OCI-LY7 (cell line): ENCODE data around the gene ADD1. TPM values are rescaled to one million over a fixed set of nuclear protein-coding genes. Genes with fewer than 3 reads are reported as not detected.

Experiments used
- BruUV-seq: library from RNA; stranded (reverse); fragments of 400-500 nt; replicated peaks from 2 replicates; lab custom pipeline; 2021; lab: Mats Ljungman, UMichigan
- CTCF ChIA-PET: fragments of 300-600 bp; sonication (Branson Sonifier 250); formaldehyde crosslinking; loops from one replicate; lab custom pipeline; 2022; ENCODE audit warnings: antibody characterized with exemption; ENCODE audit not compliant: unreplicated experiment; lab: Charles Lee
- POLR2A ChIA-PET: fragments of 300-600 bp; sonication (Branson Sonifier 250); formaldehyde crosslinking; loops from one replicate; lab custom pipeline; 2022; ENCODE audit warnings: antibody characterized with exemption; lab: Charles Lee
- DNase-seq: peaks from one replicate; pipeline ENCODE4 v3.0.0-alpha.2; 2015; ENCODE audit warnings: low spot score
- H2AFZ ChIP-seq: fragments of 200-600 bp; sonication (generic), shearing (Covaris generic); 2 replicates; pipeline ENCODE4 v1.6.1; 2014; ENCODE audit warnings: mild to moderate bottlenecking, antibody characterized with exemption, low read length, moderate library complexity
- H3K27ac ChIP-seq: fragments of 200-600 bp; sonication (generic); 2 replicates; pipeline ENCODE4 v1.5.1; 2014; ENCODE audit warnings: mixed run types, low read depth, mild to moderate bottlenecking, moderate library complexity, low read length, inconsistent platforms; ENCODE audit not compliant: poor library complexity, severe bottlenecking
- H3K36me3 ChIP-seq: fragments of 200-600 bp; sonication (generic); 2 replicates; pipeline ENCODE4 v1.6.1; 2014; ENCODE audit warnings: mild to moderate bottlenecking, antibody characterized with exemption, low read length, moderate library complexity, mixed read lengths; ENCODE audit not compliant: insufficient read depth
- H3K4me1 ChIP-seq: fragments of 200-600 bp; sonication (generic); 2 replicates; pipeline ENCODE4 v1.5.1; 2014; ENCODE audit warnings: mild to moderate bottlenecking, low read length; ENCODE audit not compliant: insufficient read depth, poor library complexity, severe bottlenecking
- H3K4me2 ChIP-seq: fragments of 200-600 bp; sonication (generic); 2 replicates; pipeline ENCODE4 v1.6.1; 2014; ENCODE audit warnings: mild to moderate bottlenecking, low read length
- H3K4me3 ChIP-seq: fragments of 200-600 bp; sonication (generic); 2 replicates; pipeline ENCODE4 v1.5.1; 2014; ENCODE audit warnings: mild to moderate bottlenecking, low read depth, low read length; ENCODE audit not compliant: poor library complexity, severe bottlenecking
- H3K79me2 ChIP-seq: fragments of 200-600 bp; sonication (generic); 2 replicates; pipeline ENCODE4 v1.6.1; 2016; ENCODE audit warnings: low read depth, mild to moderate bottlenecking, low read length, moderate library complexity, mixed read lengths; ENCODE audit not compliant: insufficient read depth
- H3K9me2 ChIP-seq: fragments of 200-600 bp; sonication (generic); 2 replicates; pipeline ENCODE4 v1.6.1; 2016; ENCODE audit warnings: mild to moderate bottlenecking, low read length, mixed read lengths; ENCODE audit not compliant: insufficient read depth
- H3K9me3 ChIP-seq: fragments of 200-600 bp; sonication (generic); 2 replicates; pipeline ENCODE4 v1.6.1; 2014; ENCODE audit warnings: mild to moderate bottlenecking, mixed run types, low read length, mixed read lengths
- H4K20me1 ChIP-seq: fragments of 200-600 bp; sonication (generic); 2 replicates; pipeline ENCODE4 v1.6.1; 2014; ENCODE audit warnings: mild to moderate bottlenecking, antibody characterized with exemption, low read length, moderate library complexity, mixed read lengths; ENCODE audit not compliant: insufficient read depth
- EZH2phosphoT487 ChIP-seq: fragments of 200-600 bp; sonication (generic); IDR thresholded peaks from 2 replicates; pipeline ENCODE4 v1.6.1; 2018; ENCODE audit warnings: low read depth, borderline replicate concordance, mild to moderate bottlenecking, mixed run types, antibody characterized with exemption, low read length, moderate library complexity, mixed read lengths
- intact Hi-C: fragments of 100-400 bp; cut with micrococcal nuclease; formaldehyde crosslinking; loops from one replicate; pipeline ENCODE4 v1.10.0; 2022; ENCODE audit not compliant: unreplicated experiment
- total RNA-seq, 2 experiments: library from RNA; depleted of rRNA in 1 of 2; stranded (reverse); fragments of >200 nt in 1 of 2; shearing (Covaris generic) in 1 of 2; gene quantifications; 2 replicates each; pipeline ENCODE4 v1.2.3, GENCODE V29; 2014 to 2022
- TF ChIP-seq, protein P1 (sequence below): fragments of 200-600 bp; sonication (generic); conservative IDR thresholded peaks from 2 replicates; pipeline ENCODE4 v1.5.1; 2014; ENCODE audit warnings: mild to moderate bottlenecking, antibody characterized with exemption, low read length, moderate library complexity, mixed read lengths

ADD1 gene
- total RNA-seq, 2 experiments from 2014 or later = 85.3 to 108 TPM

DNA sequence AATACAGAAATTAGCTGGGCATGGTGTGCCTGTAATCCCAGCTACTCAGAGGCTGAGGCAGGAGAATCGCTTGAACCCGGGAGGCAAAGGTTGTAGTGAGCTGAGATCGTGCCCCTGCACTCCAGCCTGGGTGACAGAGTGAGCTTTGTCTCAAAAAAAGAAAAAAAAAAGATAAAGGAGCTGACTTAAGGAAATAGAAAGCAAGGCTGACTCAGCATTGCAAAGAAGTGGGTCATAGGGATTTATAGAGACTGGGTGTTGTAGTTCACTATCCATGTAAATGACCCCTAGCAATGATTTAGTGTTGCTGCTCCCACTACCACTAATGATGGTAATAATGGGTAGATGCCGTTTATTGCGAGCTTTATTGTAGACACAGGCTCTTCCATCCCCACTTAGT, 47.6 kb downstream of the ADD1 start:
- Histone ChIP-seq H3K4me1 (no peaks in the 10 kb centered on the region), H2AFZ (no peak overlapping the region), H3K4me2 (no peak overlapping the region), H3K79me2 (no peaks in the 10 kb centered on the region), H3K27ac (no peak overlapping the region), H4K20me1 (no peaks in the 10 kb centered on the region), H3K9me3 (no peaks in the 10 kb centered on the region), H3K36me3 (peaks cover 16% of the 10 kb centered on the region; the same call in 1 of the 2 replicates), H3K4me3 (no peak overlapping the region), H3K9me2 (no peaks in the 10 kb centered on the region)
- TF ChIP-seq, protein P1, sequence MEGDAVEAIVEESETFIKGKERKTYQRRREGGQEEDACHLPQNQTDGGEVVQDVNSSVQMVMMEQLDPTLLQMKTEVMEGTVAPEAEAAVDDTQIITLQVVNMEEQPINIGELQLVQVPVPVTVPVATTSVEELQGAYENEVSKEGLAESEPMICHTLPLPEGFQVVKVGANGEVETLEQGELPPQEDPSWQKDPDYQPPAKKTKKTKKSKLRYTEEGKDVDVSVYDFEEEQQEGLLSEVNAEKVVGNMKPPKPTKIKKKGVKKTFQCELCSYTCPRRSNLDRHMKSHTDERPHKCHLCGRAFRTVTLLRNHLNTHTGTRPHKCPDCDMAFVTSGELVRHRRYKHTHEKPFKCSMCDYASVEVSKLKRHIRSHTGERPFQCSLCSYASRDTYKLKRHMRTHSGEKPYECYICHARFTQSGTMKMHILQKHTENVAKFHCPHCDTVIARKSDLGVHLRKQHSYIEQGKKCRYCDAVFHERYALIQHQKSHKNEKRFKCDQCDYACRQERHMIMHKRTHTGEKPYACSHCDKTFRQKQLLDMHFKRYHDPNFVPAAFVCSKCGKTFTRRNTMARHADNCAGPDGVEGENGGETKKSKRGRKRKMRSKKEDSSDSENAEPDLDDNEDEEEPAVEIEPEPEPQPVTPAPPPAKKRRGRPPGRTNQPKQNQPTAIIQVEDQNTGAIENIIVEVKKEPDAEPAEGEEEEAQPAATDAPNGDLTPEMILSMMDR = no peak
- TF ChIP-seq EZH2phosphoT487 = no peak
- DNase-seq = no peak
- intact Hi-C loops = no loop called here
- POLR2A ChIA-PET = no interaction called here
- no TSS peak for BruUV-seq
- CTCF ChIA-PET = interaction anchor here (0.8 kb wide), 1 partner anchor 24 kb away, joined by 3 read pairs; no protein-coding TSS in a partner anchor

DNA sequence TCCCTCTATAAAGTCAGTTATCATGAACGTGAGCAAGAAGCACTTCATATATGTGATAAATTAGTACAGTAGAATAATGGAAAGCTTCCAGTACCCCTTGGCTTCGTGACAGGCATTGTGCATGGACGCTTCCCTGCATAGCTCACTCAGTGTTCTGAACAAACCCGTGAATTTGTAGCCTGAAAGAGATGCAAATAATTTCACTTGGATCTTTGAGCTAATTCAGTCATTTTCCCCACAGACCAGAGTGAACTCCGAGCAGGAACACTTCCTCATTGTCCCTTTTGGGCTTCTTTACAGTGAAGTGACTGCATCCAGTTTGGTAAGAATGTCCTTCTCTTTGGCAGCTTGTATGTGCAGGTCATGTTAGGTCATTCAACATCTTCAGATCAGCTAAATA, 50.1 kb downstream of the ADD1 start:
- ChIA-PET CTCF (no interaction called here), POLR2A (interaction anchor here (0.7 to 1.3 kb wide), 2 partner anchors 60 to 174 kb away, joined by 3 read pairs; no protein-coding TSS in a partner anchor)
- no TSS peak for BruUV-seq
- no peak for DNase-seq
- no peaks in the 10 kb centered on the region for H3K4me1 ChIP-seq
- no peaks in the 10 kb centered on the region for H3K9me2 ChIP-seq
- no peaks in the 10 kb centered on the region for H3K9me3 ChIP-seq
- no peak for TF ChIP-seq EZH2phosphoT487
- TF ChIP-seq, protein P1 = no peak
- H3K27ac ChIP-seq = no peak overlapping the region
- H4K20me1 ChIP-seq = no peaks in the 10 kb centered on the region
- H3K4me2 ChIP-seq = no peak overlapping the region
- no peak overlapping the region for H3K4me3 ChIP-seq
- H2AFZ ChIP-seq = no peak overlapping the region
- H3K36me3 ChIP-seq = peaks cover 19% of the 10 kb centered on the region
- intact Hi-C loops = no loop called here
- H3K79me2 ChIP-seq = no peaks in the 10 kb centered on the region

DNA sequence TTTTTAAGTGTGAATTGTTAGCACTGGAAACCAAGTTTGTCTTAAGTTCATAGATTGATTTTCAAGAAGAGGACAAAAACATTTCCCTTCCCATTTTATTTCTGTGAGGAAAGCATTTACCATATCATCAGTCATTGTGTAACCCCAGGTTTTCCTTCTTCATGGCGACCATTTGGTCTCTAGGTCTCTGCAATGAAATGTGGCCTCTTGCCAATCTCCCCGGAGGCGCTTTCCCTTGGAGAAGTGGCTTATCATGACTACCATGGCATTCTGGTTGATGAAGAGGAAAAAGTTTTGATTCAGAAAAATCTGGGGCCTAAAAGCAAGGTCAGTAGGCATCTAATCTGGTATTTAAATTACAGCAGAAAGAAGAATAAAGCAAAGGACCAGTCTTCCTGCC, 54.4 kb downstream of the ADD1 start:
- no peaks in the 10 kb centered on the region for H3K79me2 ChIP-seq
- H3K4me3 ChIP-seq = no peak overlapping the region
- no peak overlapping the region for H3K4me2 ChIP-seq
- DNase-seq = no peak
- peaks cover 39% of the 10 kb centered on the region for H3K36me3 ChIP-seq
- H2AFZ ChIP-seq = no peak overlapping the region
- no peaks in the 10 kb centered on the region for H3K4me1 ChIP-seq
- ChIA-PET CTCF (no interaction called here), POLR2A (interaction anchor here (0.6 kb wide), 1 partner anchor 408 kb away, joined by 3 read pairs; no protein-coding TSS in a partner anchor)
- BruUV-seq = no TSS peak
- no peaks in the 10 kb centered on the region for H3K9me2 ChIP-seq
- intact Hi-C loops = no loop called here
- H3K9me3 ChIP-seq = no peaks in the 10 kb centered on the region
- H4K20me1 ChIP-seq = no peaks in the 10 kb centered on the region
- H3K27ac ChIP-seq = no peak overlapping the region
- TF ChIP-seq, protein P1 = no peak
- TF ChIP-seq EZH2phosphoT487 = no peak
